Transverse colon (tissue), 4 donors: ENCODE data around the gene STK4. TPM values are rescaled to one million over a fixed set of nuclear protein-coding genes. Genes with fewer than 3 reads are reported as not detected.

Source experiments
- DNase-seq: peaks from one replicate; pipeline ENCODE4 v3.0.0-alpha.2; 2019
- H3K27ac ChIP-seq, 4 donors: fragments of 200-600 bp; sonication (generic); 2 replicates each; pipeline ENCODE4 v1.5.1; 2016 to 2018; ENCODE audit warnings: inconsistent platforms in 4 of 4
- H3K27me3 ChIP-seq: fragments of 200-600 bp; sonication (generic); 2 replicates; pipeline ENCODE4 v1.5.1; 2017; ENCODE audit warnings: inconsistent platforms
- H3K36me3 ChIP-seq, 4 donors: fragments of 200-600 bp; sonication (generic); 2 replicates each; pipeline ENCODE4 v1.5.1; 2017 to 2019; ENCODE audit warnings: inconsistent platforms in 4 of 4
- H3K4me1 ChIP-seq, 4 donors: fragments of 200-600 bp; sonication (generic); 2 replicates each; pipeline ENCODE4 v1.5.1; 2017 to 2020; ENCODE audit warnings: inconsistent platforms in 4 of 4
- H3K4me3 ChIP-seq, 4 donors: fragments of 200-600 bp; sonication (generic); 1 replicate in 1 of 4; 2 replicates in 3 of 4; pipeline versions ENCODE4 v1.5.1 to v1.6.1; 2017 to 2019; ENCODE audit warnings: inconsistent platforms in 4 of 4
- H3K9me3 ChIP-seq, 2 donors: fragments of 200-600 bp; sonication (generic); 2 replicates each; pipeline ENCODE4 v1.5.1; 2017 to 2019; ENCODE audit warnings: inconsistent platforms in 2 of 2
- EP300 ChIP-seq: sonication (generic); formaldehyde crosslinking; IDR thresholded peaks from one replicate; pipeline ENCODE4 v1.6.1; 2017; ENCODE audit warnings: antibody characterized with exemption, low read depth
- POLR2A ChIP-seq: fragments of 450-650 bp; IDR thresholded peaks from one replicate; pipeline ENCODE4 v1.6.1; 2016; ENCODE audit warnings: antibody characterized with exemption, mild to moderate bottlenecking, moderate library complexity
- POLR2AphosphoS5 ChIP-seq, 3 donors: sonication (generic); formaldehyde crosslinking; IDR thresholded peaks; one replicate each; pipeline ENCODE4 v1.6.1; 2016; ENCODE audit warnings: antibody characterized with exemption in 3 of 3
- WGBS, 2 donors: methylation state at CpG; one replicate each; pipeline ENCODE4 v1.1.5; 2018; ENCODE audit warnings: low coverage in 1 of 2; 5-methylcytosine and 5-hydroxymethylcytosine counted together
- in situ Hi-C, 4 donors: fragments of 200-750 bp; cut with MboI; loops; one replicate each; pipeline versions ENCODE4 v1.15.0 to v1.15.1; 2017; ENCODE audit warnings: low sequenced_read_pairs in 3 of 4, low pct_ligation_motif_present in 1 of 4, low pct_unique_long_range_greater_than_20kb in 1 of 4
- intact Hi-C: fragments of 100-400 bp; cut with DNase I; formaldehyde crosslinking; loops from one replicate; pipeline ENCODE4 v1.15.1; 2023; ENCODE audit warnings: low total_unique reads
- total RNA-seq, 4 donors: library from RNA; depleted of rRNA; stranded (reverse); fragments of >200 nt; gene quantifications; one replicate each; pipeline ENCODE4 v1.1.0, GENCODE V29; 2016
- TF ChIP-seq, protein P1 (sequence below), 5 experiments: fragments of 200-600 bp in 3 of 5; fragments of 450-650 bp in 2 of 5; sonication (generic) in 3 of 5; IDR thresholded peaks; 1 replicate in 2 of 5; 2 replicates in 3 of 5; pipeline ENCODE4 v1.5.1; 2016 to 2017; ENCODE audit warnings: antibody characterized with exemption in 5 of 5, inconsistent platforms in 3 of 5, mild to moderate bottlenecking in 2 of 5, moderate library complexity in 1 of 5

The STK4 gene
- total RNA-seq, 4 donors from 2014 or later: 30.3 to 78.1 (median 38.3) TPM

DNA sequence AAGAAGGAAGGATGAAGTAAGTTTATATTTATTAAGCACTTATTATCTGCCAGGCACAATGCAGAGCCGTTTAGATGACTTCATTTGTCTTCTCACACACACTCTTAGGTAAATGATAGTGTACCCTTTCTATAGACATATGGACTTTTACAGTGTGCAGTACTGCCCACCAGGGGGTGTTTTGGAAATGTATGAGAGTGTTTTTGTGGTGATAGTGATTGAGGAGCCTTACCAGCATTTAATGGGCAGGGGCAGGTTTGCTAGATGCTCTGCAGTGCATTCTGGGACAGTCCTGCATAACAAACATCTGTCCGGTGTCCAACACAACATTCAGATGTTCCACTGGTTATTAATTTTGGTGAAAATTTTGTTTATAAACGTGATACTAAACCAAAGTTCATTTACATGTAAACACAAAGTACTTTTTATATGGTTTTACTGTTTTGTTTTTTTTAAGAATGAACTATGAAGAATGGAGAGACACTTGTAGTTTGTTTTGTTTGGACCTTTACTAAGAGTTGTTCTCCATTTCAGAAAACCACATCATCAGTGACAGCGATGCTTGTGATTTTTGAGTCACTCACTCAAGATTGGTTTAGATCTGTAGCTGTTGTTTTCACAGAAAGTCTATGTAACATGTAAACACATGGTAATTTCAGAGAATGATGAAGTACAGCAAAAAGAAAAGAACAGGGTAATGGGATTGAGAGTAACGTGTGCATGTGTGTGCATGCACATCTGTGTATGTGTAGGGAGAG lies 114.7 kb downstream of the STK4 start:
- no peak overlapping the region for H3K4me3 ChIP-seq
- no peak for TF ChIP-seq POLR2AphosphoS5 (IDR thresholded peaks at IDR 0.05)
- TF ChIP-seq, protein P1, sequence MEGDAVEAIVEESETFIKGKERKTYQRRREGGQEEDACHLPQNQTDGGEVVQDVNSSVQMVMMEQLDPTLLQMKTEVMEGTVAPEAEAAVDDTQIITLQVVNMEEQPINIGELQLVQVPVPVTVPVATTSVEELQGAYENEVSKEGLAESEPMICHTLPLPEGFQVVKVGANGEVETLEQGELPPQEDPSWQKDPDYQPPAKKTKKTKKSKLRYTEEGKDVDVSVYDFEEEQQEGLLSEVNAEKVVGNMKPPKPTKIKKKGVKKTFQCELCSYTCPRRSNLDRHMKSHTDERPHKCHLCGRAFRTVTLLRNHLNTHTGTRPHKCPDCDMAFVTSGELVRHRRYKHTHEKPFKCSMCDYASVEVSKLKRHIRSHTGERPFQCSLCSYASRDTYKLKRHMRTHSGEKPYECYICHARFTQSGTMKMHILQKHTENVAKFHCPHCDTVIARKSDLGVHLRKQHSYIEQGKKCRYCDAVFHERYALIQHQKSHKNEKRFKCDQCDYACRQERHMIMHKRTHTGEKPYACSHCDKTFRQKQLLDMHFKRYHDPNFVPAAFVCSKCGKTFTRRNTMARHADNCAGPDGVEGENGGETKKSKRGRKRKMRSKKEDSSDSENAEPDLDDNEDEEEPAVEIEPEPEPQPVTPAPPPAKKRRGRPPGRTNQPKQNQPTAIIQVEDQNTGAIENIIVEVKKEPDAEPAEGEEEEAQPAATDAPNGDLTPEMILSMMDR (IDR thresholded peaks at IDR 0.05): peak in 2 of 5 experiments; percentile 6 to 11
- in situ Hi-C loops (no loop called here), intact Hi-C loops (no loop called here)
- 72 to 79% methylated on average over 5 of the region's 5 CpGs for WGBS, 2 donors
- H3K27me3 ChIP-seq: no peaks in the 10 kb centered on the region
- H3K36me3 ChIP-seq: peaks cover 0 to 36% (median 11%) of the 10 kb centered on the region in 4 donors
- no peak for DNase-seq
- H3K4me1 ChIP-seq: no peaks in the 10 kb centered on the region
- no peaks in the 10 kb centered on the region for H3K9me3 ChIP-seq
- no peak overlapping the region for H3K27ac ChIP-seq

- in situ Hi-C loops: no loop called here
- Histone ChIP-seq H3K36me3 (peaks cover 0 to 25% (median 7%) of the 10 kb centered on the region in 4 donors), H3K4me1 (no peaks in the 10 kb centered on the region), H3K4me3 (no peak overlapping the region), H3K9me3 (no peaks in the 10 kb centered on the region), H3K27me3 (no peaks in the 10 kb centered on the region), H3K27ac (no peak overlapping the region)
- TF ChIP-seq POLR2AphosphoS5 (IDR thresholded peaks at IDR 0.05) (no peak), EP300 (no peak), POLR2A (no peak)
- TF ChIP-seq, protein P1 (IDR thresholded peaks at IDR 0.05): no peak
- no peak for DNase-seq
- WGBS, 2 donors: 99 to 100% methylated on average over 1 to 3 of the region's 3 CpGs
- intact Hi-C loops: no loop called here
These were observed 116.2 kb downstream of the STK4 start for GRCh38 chr20:45082468-45082867.

DNA sequence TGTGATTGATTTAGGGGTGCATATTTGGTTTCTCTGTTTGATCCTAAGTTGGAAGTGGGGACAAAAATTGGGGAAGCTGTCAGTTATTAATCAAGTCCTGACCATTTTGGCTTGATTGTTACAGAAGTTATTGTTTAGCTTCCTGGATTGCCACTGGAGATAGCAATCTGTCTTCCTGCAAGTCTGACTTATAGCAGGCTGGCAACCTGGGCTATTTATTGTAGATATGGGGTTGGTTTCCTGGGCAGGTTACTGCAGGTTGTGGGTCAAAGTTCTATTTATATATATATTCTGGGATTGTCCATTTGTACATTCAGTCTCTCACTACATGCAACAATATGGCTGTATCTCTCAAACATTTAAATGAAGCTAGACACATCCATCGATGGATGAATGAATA lies 116.8 kb downstream of the STK4 start:
- H3K27ac ChIP-seq: no peak overlapping the region
- in situ Hi-C loops: no loop called here
- 91 to 100% methylated on average over 1 of the region's 1 CpG for WGBS, 2 donors
- H3K4me1 ChIP-seq: no peaks in the 10 kb centered on the region
- TF ChIP-seq, protein P1 (IDR thresholded peaks at IDR 0.05): no peak
- peaks cover 0 to 25% (median 6%) of the 10 kb centered on the region in 4 donors for H3K36me3 ChIP-seq
- no peaks in the 10 kb centered on the region for H3K9me3 ChIP-seq
- H3K27me3 ChIP-seq: no peaks in the 10 kb centered on the region
- DNase-seq: no peak
- intact Hi-C loops: no loop called here
- no peak overlapping the region for H3K4me3 ChIP-seq

GRCh38 chr20:45085289-45085688 lies 119.0 kb downstream of the STK4 start:
- intact Hi-C loops (no loop called here), in situ Hi-C loops (no loop called here)
- peaks cover 0 to 11% (median 5%) of the 10 kb centered on the region in 4 donors for H3K36me3 ChIP-seq
- no peak for DNase-seq
- TF ChIP-seq, protein P1 (IDR thresholded peaks at IDR 0.05): no peak
- TF ChIP-seq EP300 (no peak), POLR2AphosphoS5 (IDR thresholded peaks at IDR 0.05) (no peak), POLR2A (no peak)
- WGBS, 2 donors: 88 to 91% methylated on average over 1 to 2 of the region's 2 CpGs
- no peak overlapping the region for H3K4me3 ChIP-seq
- no peak overlapping the region for H3K27ac ChIP-seq
- H3K9me3 ChIP-seq: no peaks in the 10 kb centered on the region
- no peaks in the 10 kb centered on the region for H3K27me3 ChIP-seq
- H3K4me1 ChIP-seq: no peaks in the 10 kb centered on the region
